HCT116 (cell line): Measurements from ENCODE around the gene WDR74. TPM values are rescaled to one million over a fixed set of nuclear protein-coding genes. Genes with fewer than 3 reads are reported as not detected.

Experiments
- ATAC-seq: fragments of 200-7000 bp; cut with Tn5 transposase; 2 replicates; pipeline ENCODE4 v1.9.1; 2020; ENCODE audit warnings: mild to moderate bottlenecking, moderate library complexity
- BruUV-seq: library from RNA; stranded (reverse); fragments of 400-500 nt; replicated peaks from 2 replicates; lab custom pipeline; 2021; lab: Mats Ljungman, UMichigan
- CTCF ChIA-PET: fragments of 300-600 bp; sonication (Branson Sonifier 250); formaldehyde crosslinking; loops from one replicate; lab custom pipeline; 2021; ENCODE audit warnings: antibody characterized with exemption; lab: Charles Lee
- POLR2A ChIA-PET: fragments of 300-600, 350-600 bp; sonication (Branson Sonifier 250); formaldehyde crosslinking; loops from one replicate; lab custom pipeline; 2021; ENCODE audit warnings: antibody characterized with exemption; lab: Charles Lee
- RAD21 ChIA-PET, 2 experiments: fragments of 300-600 bp; sonication (Branson Sonifier 250); formaldehyde crosslinking; loops; one replicate each; lab custom pipeline; 2023; ENCODE audit warnings: low total read pairs in 2 of 2; ENCODE audit not compliant: uncharacterized antibody in 2 of 2, unreplicated experiment in 2 of 2, low non-redundant PET in 1 of 2; lab: Charles Lee
- DNase-seq: peaks from one replicate; pipeline ENCODE4 v3.0.0-alpha.2; 2010; ENCODE audit warnings: low read depth, low spot score
- H2AFZ ChIP-seq: fragments of 200-600 bp; shearing (Covaris generic), sonication (generic); 2 replicates; pipeline ENCODE4 v1.6.1; 2017; ENCODE audit warnings: low read depth, mixed run types, mixed read lengths, antibody characterized with exemption, low read length; ENCODE audit not compliant: poor library complexity, severe bottlenecking
- H3K27ac ChIP-seq: 2 replicates; pipeline ENCODE4 v1.5.1; 2012; ENCODE audit warnings: low read depth, low read length
- H3K27me3 ChIP-seq: fragments of 200-600 bp; sonication (generic); 2 replicates; pipeline ENCODE4 v1.6.1; 2016; ENCODE audit warnings: mixed run types, low read length, mixed read lengths; ENCODE audit not compliant: insufficient read depth
- H3K36me3 ChIP-seq, 2 experiments: fragments of 200-500 bp in 1 of 2; fragments of 200-600 bp in 1 of 2; sonication (Bioruptor generic) in 1 of 2; sonication (generic) in 1 of 2; 2 replicates each; pipeline versions ENCODE4 v1.5.1 to v1.6.1; 2014 to 2016; ENCODE audit warnings: low read length in 2 of 2, inconsistent platforms in 1 of 2, mixed read lengths in 1 of 2, mixed run types in 1 of 2; ENCODE audit not compliant: insufficient read depth in 2 of 2, control insufficient read depth in 1 of 2
- H3K4me1 ChIP-seq, 2 experiments: fragments of 200-600 bp in 1 of 2; sonication (generic) in 1 of 2; 2 replicates each; pipeline versions ENCODE4 v1.5.1 to v1.6.1; 2012 to 2017; ENCODE audit warnings: low read length in 2 of 2, inconsistent platforms in 1 of 2, mild to moderate bottlenecking in 1 of 2, mixed read lengths in 1 of 2, mixed run types in 1 of 2, moderate library complexity in 1 of 2; ENCODE audit not compliant: insufficient read depth in 2 of 2, control insufficient read depth in 1 of 2
- H3K4me2 ChIP-seq: fragments of 200-600 bp; sonication (generic); 2 replicates; pipeline ENCODE4 v1.6.1; 2017; ENCODE audit warnings: mixed run types, low read length, mixed read lengths
- H3K4me3 ChIP-seq, 2 experiments: fragments of 200-600 bp in 1 of 2; sonication (generic) in 1 of 2; replicated peaks in 1 of 2; 2 replicates each; pipeline ENCODE4 v1.5.1; 2011 to 2016; ENCODE audit warnings: low read length in 2 of 2, control low read depth in 1 of 2, low read depth in 1 of 2, mild to moderate bottlenecking in 1 of 2, mixed read lengths in 1 of 2, mixed run types in 1 of 2
- H3K79me2 ChIP-seq: fragments of 200-600 bp; sonication (generic); 2 replicates; pipeline ENCODE4 v1.6.1; 2017; ENCODE audit warnings: mild to moderate bottlenecking, mixed run types, low read length, moderate library complexity, mixed read lengths; ENCODE audit not compliant: insufficient read depth
- H3K9ac ChIP-seq: fragments of 200-600 bp; sonication (generic); 2 replicates; pipeline ENCODE4 v1.6.1; 2016; ENCODE audit warnings: low read length, mixed read lengths
- H3K9me2 ChIP-seq: fragments of 200-600 bp; sonication (generic), shearing (Covaris generic); 2 replicates; pipeline ENCODE4 v1.6.1; 2017; ENCODE audit warnings: mixed run types, mild to moderate bottlenecking, moderate library complexity; ENCODE audit not compliant: insufficient read depth
- H3K9me3 ChIP-seq, 2 experiments: fragments of 200-500 bp in 1 of 2; fragments of 200-600 bp in 1 of 2; sonication (Bioruptor generic) in 1 of 2; sonication (generic) in 1 of 2; 2 replicates each; pipeline ENCODE4 v1.6.1; 2014 to 2017; ENCODE audit warnings: low read length in 2 of 2, mixed read lengths in 2 of 2, inconsistent platforms in 1 of 2, low read depth in 1 of 2, mild to moderate bottlenecking in 1 of 2, mixed run types in 1 of 2, moderate library complexity in 1 of 2; ENCODE audit not compliant: control insufficient read depth in 1 of 2, insufficient read depth in 1 of 2
- H4K20me1 ChIP-seq: fragments of 200-600 bp; sonication (generic), shearing (Covaris generic); 2 replicates; pipeline ENCODE4 v1.6.1; 2017; ENCODE audit warnings: mixed run types, mild to moderate bottlenecking, moderate library complexity; ENCODE audit not compliant: insufficient read depth
- CEBPB ChIP-seq: IDR thresholded peaks from 2 replicates; pipeline ENCODE4 v1.6.1; 2012; ENCODE audit warnings: low read depth
- EZH2 ChIP-seq: fragments of 200-600 bp; sonication (generic); IDR thresholded peaks from 2 replicates; pipeline ENCODE4 v1.6.1; 2017; ENCODE audit warnings: antibody characterized with exemption, mixed run types
- EZH2phosphoT487 ChIP-seq: fragments of 200-600 bp; IDR thresholded peaks from 2 replicates; pipeline ENCODE4 v1.6.1; 2018; ENCODE audit warnings: antibody characterized with exemption, borderline replicate concordance
- JUND ChIP-seq: IDR thresholded peaks from 2 replicates; pipeline ENCODE4 v1.6.1; 2012
- POLR2A ChIP-seq: IDR thresholded peaks from 2 replicates; pipeline ENCODE4 v1.7.0; 2011; ENCODE audit warnings: borderline replicate concordance; ENCODE audit not compliant: insufficient read depth, insufficient read length; ENCODE audit errors: extremely low read depth
- SIN3A ChIP-seq: IDR thresholded peaks from 2 replicates; pipeline ENCODE4 v1.6.1; 2012; ENCODE audit warnings: low read depth
- ZFX ChIP-seq: fragments of 450-650 bp; IDR thresholded peaks from 2 replicates; pipeline ENCODE4 v1.6.1; 2017
- intact Hi-C: fragments of 100-400 bp; cut with micrococcal nuclease; formaldehyde crosslinking; loops from 2 replicates; pipeline ENCODE4 v1.10.0; 2022
- total RNA-seq: library from RNA; stranded (reverse); gene quantifications from one replicate; pipeline ENCODE4 v1.2.1, GENCODE V29; 2021; ENCODE audit not compliant: unreplicated experiment
- TF ChIP-seq, protein P1 (sequence below): IDR thresholded peaks from 2 replicates; pipeline ENCODE4 v1.6.1; 2012
- TF ChIP-seq, protein P2 (sequence below): IDR thresholded peaks from 2 replicates; pipeline ENCODE4 v1.6.1; 2012
- TF ChIP-seq, protein P3 (sequence below), 3 experiments: fragments of 200-600 bp in 1 of 3; sonication (generic) in 1 of 3; IDR thresholded peaks in 2 of 3; conservative IDR thresholded peaks in 1 of 3; 2 replicates each; pipeline ENCODE4 v1.5.1; 2012 to 2017; ENCODE audit warnings: low read depth in 2 of 3, low read length in 2 of 3, antibody characterized with exemption in 1 of 3, borderline replicate concordance in 1 of 3, control low read depth in 1 of 3, mild to moderate bottlenecking in 1 of 3, mixed read lengths in 1 of 3, mixed run types in 1 of 3, moderate library complexity in 1 of 3; ENCODE audit not compliant: insufficient read depth in 1 of 3
- TF ChIP-seq, protein P4 (sequence below): IDR thresholded peaks from 2 replicates; pipeline ENCODE4 v1.6.1; 2011; ENCODE audit warnings: mild to moderate bottlenecking, low read length, moderate library complexity; ENCODE audit not compliant: insufficient replicate concordance; ENCODE audit errors: extremely low read depth

The WDR74 gene
- total RNA-seq, 1 experiment from 2014 or later: 111 TPM

DNA sequence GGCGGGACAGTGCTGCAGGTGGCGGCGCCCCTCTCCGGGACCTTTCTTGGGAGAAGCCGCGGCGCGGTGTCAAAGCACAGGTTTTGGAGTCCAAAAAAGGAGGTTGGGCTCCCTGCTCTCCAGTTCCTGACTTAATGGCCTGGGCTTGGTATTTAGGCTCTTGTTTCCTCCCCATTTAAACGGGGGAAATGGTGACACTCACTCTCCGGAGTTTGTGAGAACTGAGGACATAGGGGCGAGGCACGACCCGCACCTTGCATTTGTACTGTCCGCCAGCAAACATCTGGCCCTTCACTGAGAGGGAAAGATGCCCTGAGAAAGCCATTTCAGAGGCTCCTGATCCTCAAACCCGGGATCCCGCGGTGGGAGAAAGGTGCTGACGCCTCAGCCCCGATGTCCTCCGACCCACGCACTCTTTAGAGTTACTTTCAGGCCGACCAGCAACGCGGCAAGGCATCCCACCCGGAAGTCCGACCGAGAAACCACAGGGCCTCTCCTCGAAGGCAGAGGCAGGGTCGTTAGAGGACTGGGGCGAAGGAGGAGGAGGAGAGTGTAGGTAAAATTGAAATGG, 2.9 kb upstream of the WDR74 start:
- H3K27ac ChIP-seq: peak overlapping the region; percentile 78
- peaks cover 0 to 8% of the 10 kb centered on the region in 2 experiments; a peak in 1 of 4 replicates for H3K36me3 ChIP-seq
- BruUV-seq: no TSS peak
- no peaks in the 10 kb centered on the region for H3K9me3 ChIP-seq
- CTCF ChIA-PET: no interaction called here
- H4K20me1 ChIP-seq: no peaks in the 10 kb centered on the region
- DNase-seq (no peak), ATAC-seq (no peak)
- H3K4me1 ChIP-seq: peaks cover 8 to 36% of the 10 kb centered on the region in 2 experiments; a peak in 3 of 4 replicates
- POLR2A ChIA-PET: interaction anchor here (0.6 to 3.5 kb wide), 22 partner anchors 10 to 268 kb away, joined by 3 to 343 read pairs (median 26); partner anchors contain the start of genes EEF1G, HNRNPUL2, LBHD1 and NXF1
- RAD21 ChIA-PET: interaction anchor here in 1 of 2 experiments (0.6 kb wide), 1 partner anchor 43 kb away, joined by 4 read pairs; no protein-coding TSS in a partner anchor
- intact Hi-C loops: loop anchor here (5.0 kb wide), 1 partner anchor 285 kb away; no protein-coding TSS in a partner anchor
- no peaks in the 10 kb centered on the region for H3K27me3 ChIP-seq
- H3K9ac ChIP-seq: peak overlapping the region; percentile 71
- H3K4me3 ChIP-seq: peak overlapping the region in 1 of 2 experiments; percentile 15; a peak in 2 of 4 replicates
- peak overlapping the region; percentile 61 for H3K4me2 ChIP-seq
- peaks cover 23% of the 10 kb centered on the region for H3K79me2 ChIP-seq
- TF ChIP-seq CEBPB (no peak), SIN3A (no peak), POLR2A (no peak), EZH2phosphoT487 (no peak), EZH2 (no peak), ZFX (no peak), JUND (no peak)
- TF ChIP-seq, protein P1, sequence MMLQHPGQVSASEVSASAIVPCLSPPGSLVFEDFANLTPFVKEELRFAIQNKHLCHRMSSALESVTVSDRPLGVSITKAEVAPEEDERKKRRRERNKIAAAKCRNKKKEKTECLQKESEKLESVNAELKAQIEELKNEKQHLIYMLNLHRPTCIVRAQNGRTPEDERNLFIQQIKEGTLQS: no peak
- TF ChIP-seq, protein P2, sequence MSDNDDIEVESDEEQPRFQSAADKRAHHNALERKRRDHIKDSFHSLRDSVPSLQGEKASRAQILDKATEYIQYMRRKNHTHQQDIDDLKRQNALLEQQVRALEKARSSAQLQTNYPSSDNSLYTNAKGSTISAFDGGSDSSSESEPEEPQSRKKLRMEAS: no peak
- TF ChIP-seq, protein P3, sequence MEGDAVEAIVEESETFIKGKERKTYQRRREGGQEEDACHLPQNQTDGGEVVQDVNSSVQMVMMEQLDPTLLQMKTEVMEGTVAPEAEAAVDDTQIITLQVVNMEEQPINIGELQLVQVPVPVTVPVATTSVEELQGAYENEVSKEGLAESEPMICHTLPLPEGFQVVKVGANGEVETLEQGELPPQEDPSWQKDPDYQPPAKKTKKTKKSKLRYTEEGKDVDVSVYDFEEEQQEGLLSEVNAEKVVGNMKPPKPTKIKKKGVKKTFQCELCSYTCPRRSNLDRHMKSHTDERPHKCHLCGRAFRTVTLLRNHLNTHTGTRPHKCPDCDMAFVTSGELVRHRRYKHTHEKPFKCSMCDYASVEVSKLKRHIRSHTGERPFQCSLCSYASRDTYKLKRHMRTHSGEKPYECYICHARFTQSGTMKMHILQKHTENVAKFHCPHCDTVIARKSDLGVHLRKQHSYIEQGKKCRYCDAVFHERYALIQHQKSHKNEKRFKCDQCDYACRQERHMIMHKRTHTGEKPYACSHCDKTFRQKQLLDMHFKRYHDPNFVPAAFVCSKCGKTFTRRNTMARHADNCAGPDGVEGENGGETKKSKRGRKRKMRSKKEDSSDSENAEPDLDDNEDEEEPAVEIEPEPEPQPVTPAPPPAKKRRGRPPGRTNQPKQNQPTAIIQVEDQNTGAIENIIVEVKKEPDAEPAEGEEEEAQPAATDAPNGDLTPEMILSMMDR (IDR thresholded peaks at IDR 0.05 in 2 of 3, conservative IDR thresholded peaks at IDR 0.05 in 1 of 3; ENCODE audit: borderline replicate concordance in 1 of 3, insufficient read depth in 1 of 3, low read depth in 2 of 3, low read length in 2 of 3): no peak
- TF ChIP-seq, protein P4, sequence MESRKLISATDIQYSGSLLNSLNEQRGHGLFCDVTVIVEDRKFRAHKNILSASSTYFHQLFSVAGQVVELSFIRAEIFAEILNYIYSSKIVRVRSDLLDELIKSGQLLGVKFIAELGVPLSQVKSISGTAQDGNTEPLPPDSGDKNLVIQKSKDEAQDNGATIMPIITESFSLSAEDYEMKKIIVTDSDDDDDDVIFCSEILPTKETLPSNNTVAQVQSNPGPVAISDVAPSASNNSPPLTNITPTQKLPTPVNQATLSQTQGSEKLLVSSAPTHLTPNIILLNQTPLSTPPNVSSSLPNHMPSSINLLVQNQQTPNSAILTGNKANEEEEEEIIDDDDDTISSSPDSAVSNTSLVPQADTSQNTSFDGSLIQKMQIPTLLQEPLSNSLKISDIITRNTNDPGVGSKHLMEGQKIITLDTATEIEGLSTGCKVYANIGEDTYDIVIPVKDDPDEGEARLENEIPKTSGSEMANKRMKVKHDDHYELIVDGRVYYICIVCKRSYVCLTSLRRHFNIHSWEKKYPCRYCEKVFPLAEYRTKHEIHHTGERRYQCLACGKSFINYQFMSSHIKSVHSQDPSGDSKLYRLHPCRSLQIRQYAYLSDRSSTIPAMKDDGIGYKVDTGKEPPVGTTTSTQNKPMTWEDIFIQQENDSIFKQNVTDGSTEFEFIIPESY: no peak
- no peaks in the 10 kb centered on the region for H3K9me2 ChIP-seq
- H2AFZ ChIP-seq: no peak overlapping the region
